Renal cortex interstitium (tissue), 11 donors: Measurements from ENCODE around the gene BRD7. TPM values are rescaled to one million over a fixed set of nuclear protein-coding genes. Genes with fewer than 3 reads are reported as not detected.

Experiments used
- DNase-seq, 11 donors: peaks; one replicate each; pipeline ENCODE4 v3.0.0-alpha.2; 2013; ENCODE audit warnings: low read depth in 9 of 11, low spot score in 4 of 11; ENCODE audit errors: extremely low read depth in 1 of 11
- polyA plus RNA-seq, 3 donors: library from polyadenylated mRNA; unstranded; fragments of 120-200 nt; gene quantifications; one replicate each; pipeline ENCODE4 v1.2.1, GENCODE V29; 2013; ENCODE audit not compliant: insufficient read length in 3 of 3

The BRD7 gene
- polyA plus RNA-seq, 3 donors: 96.2 to 140 (median 117) TPM

DNA sequence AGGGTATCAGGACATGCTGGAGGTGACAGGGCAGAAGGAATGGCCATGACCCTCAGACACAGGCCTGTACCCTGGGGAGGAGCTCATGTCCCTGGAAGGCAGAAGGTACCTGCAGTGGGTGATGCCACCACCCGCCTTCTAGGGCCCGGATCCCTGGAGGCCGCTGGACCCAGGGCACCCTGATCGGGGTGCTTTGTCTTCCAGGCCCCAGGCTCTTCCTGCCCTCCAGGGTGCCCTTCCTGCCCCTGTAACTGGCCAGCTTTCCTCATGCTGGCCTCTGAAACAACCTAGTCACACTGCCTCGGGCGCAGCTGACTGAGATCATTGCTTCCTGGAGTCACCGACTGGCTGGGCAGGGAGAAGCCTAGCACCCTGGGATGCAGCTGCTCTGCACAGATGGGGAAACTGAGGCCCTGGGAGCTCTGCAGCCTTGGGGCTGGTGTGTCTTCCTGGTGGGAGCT, 96.6 kb downstream of the BRD7 start:
- no peak for DNase-seq

DNA sequence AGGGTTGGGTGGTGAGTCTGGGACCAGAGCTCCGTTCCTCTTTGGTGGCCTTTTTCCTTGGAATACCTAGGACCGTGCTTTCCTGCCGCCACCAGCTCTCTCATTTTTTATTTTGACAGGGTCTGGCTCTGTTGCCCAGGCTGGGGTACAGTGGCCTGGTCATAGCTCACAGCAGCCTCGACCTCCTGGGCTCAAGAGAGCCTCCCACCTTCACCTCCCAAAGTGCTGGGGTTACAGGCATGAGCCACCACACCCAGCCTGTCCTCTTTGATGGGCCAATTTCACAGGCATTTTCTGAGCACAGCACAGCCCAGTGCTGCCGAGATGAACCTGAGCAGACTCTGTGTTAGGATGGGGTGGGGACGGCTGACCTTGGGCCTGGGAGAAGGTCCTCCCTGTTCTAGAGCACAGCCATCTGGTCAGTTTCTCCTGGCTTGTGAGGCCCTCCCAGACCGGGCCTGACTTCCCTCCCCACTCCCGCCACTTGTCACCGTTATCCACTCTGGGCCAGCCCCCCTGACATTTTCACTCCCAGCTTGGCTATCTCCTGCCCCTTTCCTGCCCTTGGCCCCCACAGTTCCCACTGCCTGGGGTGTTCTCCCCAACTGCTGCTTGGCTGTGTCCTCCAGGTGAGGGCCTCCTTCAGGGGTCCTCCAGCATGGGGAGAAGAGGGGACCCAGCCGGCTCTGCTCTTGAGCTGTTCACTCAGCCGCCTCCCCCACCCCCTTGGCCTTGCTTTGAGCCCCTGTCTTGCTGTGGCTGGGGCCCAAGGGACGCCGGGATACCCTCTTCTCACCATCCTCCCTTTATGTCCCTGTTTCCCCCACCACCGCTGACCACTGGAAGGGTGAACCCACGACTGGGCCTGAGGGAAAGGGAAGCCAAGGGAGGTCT, 97.4 kb downstream of the BRD7 start:
- no peak for DNase-seq

DNA sequence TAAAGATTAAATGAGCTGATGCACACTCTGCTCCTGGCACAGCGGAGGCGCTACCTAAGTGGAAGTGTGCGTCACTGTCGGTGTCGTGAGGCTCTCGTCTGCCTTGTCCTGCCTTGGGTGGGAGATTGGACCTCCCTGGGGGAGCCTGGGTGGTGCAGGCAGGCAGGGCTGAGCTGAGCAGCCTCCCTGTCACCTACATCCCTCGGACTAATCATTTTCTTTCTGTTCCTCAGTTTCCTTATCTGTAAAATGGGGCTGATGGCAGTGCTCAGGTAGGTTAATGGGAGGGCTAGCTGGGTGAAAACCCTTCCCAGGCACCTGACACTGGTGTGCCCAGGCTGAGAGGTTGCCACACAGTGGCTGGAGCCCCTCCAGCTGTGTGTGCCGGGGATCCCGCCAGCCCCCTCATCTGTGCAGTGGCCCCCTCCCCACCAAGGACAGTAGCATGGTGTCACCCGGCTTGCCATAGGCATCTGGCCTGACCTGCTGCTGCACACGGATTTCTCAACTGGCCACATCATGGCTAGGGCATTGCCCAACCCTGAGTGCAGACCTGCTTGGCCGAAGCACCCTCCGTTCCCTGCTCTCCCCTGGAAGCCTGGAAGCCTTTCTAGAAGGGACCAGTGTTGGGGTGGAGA, 98.2 kb downstream of the BRD7 start:
- DNase-seq: no peak

DNA sequence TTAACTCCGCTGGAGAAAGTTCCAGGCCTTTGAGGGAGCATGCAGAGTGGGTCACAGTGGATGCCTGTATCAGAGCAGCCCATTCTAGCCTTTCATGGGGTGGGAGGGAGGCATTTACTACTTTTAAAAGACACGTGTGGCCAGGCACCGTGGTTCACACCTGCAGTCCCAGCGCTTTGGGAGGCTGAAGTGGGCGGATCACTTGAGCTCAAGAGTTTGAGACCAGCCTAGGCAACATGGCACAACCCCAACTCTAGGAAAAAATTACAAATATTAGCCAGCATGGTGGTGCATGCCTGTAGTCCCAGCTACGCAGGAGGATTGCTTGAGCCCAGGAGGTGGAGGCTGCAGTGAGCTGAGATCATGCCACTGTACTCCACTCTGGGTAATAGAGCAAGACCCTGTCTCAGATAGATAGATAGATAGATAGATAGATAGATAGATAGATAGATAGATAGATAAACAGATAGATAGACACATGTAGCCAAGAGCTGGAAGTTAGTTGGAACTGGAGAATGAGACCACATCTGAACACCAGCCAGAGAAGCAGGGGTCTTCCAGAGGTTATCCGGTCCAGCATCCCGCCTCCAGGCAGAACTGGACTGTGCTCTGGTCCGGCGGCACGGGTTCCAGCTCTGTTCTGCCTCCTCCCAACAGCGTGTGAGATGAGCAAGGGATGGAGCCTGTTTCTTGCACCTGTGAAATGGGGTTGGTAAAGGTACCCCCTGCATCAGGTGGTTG, 98.8 kb downstream of the BRD7 start:
- DNase-seq: no peak

DNA sequence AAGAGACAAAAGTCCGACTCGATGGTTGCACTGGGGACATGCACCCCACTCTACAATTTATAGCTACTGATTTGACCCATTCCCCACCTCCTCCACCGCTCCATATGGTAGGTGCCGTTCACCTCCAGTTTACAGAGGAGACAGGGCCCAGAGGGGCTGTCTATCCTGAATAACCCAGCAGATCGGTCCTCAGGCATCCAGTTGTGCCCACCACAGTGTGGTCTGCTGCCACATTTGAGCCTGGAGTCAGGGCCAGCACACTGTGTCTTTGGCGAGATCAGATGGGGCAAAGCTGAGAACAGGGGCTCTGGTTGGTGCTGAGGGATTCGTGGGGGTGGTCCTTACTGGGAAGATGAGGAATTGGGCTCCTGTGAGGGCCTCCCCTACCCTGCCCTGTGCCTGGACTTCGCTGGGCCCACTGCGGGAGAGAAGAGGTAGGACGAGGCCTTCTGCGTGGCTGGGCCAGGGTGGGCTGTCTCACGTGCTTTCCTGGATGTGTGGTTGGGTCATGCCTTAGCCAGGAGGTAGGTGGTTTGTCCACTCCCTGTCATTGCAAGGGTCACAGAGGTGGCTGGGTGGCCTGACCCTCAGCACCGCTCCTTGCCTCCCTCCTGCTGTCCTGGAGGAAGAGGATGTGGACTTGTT, 99.6 kb downstream of the BRD7 start:
- DNase-seq: no peak

DNA sequence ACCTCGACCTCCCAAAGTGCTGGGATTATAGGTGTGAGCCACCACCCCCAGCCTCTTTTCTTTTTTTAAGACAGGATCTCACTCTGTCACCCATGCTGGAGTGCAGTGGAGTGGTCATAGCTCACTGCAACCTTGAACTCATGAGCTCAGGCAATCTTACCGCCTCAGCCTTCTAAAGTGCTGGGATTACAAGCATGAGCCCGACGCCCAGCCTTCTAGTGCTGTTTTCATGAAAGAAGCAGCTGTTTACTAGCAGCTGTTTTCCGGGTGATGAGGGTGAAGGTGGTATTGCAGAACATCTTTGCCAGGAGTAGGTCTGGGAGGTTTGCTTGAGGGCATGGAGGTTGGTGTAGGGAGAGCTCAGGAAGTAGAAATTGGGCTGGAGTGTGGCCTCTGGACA, 100.4 kb downstream of the BRD7 start:
- DNase-seq: no peak

DNA sequence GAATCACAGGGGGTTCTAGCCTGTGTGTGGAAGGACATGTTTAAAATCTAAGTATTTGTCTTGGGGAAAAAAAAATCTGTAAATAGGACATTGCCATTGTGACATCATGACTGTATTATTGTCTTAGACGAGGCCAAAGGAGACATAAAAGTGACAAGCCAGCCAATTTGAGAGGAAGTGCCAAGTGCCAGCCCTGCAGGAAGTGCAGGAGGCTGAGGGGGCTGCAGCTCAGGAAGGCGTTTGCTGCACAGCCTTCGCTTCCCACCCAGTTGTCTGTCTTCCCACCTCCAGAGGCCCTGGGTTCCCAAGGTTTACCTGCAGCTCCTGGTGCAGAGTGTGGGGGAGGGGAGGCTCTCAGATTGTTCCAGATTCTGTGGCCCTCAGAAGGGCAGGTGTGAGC, 101.1 kb downstream of the BRD7 start:
- no peak for DNase-seq

DNA sequence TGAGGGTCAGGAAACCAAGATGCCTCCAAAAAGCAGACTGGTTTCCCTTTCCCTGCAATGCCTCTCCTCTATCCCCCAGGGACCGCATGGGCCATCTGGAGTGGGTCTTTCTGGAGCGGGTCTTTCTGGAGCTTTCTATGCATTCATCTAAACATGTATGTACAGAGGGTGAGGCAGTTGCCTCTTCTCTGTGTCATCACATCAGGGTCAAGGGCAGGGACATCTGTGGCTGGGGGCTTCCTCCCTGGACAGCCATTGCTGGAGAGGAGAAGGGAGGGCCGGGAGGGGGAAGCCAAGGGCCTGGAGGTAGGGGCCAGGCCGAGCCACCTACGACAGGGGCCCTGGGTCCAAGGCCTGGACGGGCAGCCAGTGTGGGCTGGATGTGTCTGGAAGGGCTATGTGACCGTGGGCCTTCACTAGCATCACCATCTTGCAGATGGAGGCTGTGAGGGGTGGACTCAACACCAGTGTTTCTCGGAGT, 101.6 kb downstream of the BRD7 start:
- no peak for DNase-seq

DNA sequence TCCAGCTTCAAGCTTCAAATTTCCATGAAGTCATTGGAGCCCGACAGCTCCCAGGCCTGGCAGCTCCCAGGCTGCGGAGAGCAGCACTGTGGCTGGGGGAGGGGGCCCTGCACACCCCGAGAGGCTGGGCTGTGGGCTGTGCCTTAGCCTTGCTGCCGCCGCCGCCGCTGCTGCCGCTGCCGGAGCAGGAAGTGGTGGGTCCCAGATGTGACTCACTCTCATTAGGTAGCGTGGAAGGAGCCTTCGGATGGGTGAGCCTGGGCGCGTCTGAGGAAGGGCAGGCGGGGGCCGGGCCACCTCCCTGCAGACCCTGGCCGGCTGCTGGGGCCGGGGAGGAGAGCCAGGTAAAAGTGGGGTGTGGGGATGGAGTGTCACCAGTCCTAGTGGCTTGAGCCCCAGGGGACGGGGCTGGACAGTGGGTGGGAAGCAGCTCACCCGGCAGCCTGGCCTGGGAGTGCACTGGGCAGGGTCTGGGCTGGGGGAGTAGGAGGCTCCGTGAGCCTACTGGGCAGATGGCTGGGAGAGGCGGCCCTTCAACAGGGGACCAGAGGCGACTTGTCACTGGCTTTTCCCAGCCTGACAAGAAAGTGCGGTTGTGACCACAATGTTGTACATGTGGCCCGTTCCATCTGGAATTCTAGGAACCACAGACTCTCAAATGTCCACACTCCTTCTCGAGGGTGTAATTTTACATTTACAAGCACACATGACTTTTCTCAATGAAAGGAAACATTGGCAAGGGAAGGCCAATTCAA, 102.3 kb downstream of the BRD7 start, which contains the start of gene ADCY7:
Gene ADCY7, plus strand, starts transcription at position 215 of the 755 bp plus-strand sequence. CDS start 21,629 bp downstream, outside the sequence.
- peak in 3 of 11 donors; percentile 39 to 66 (median 49) for DNase-seq

Other genes starting within 250 kb of the BRD7 start
- 10 to 100 TPM; 14.4 to 17.1 (median 15.9) TPM for gene TENT4B, start 215.7 kb downstream of the BRD7 start, polyA plus RNA-seq
- gene ADCY7, start 102.4 kb downstream of the BRD7 start, polyA plus RNA-seq: 1 to 10 TPM; 6.9 to 9.9 (median 9.0) TPM
- 10 to 100 TPM; 10.6 to 13.5 (median 11.8) TPM for gene NKD1, start 179.4 kb upstream of the BRD7 start, polyA plus RNA-seq